HUES6 (cell line): ENCODE results near the gene ZNF385B.

Experiments
- H3K27ac ChIP-seq: 2 replicates; pipeline ENCODE4 v1.7.0; 2013; ENCODE audit warnings: low read depth, mild to moderate bottlenecking, low read length, inconsistent platforms
- H3K27me3 ChIP-seq: 2 replicates; pipeline ENCODE4 v1.6.1; 2013; ENCODE audit warnings: low read length; ENCODE audit not compliant: control insufficient read depth, insufficient read depth
- H3K36me3 ChIP-seq: 2 replicates; pipeline ENCODE4 v1.6.1; 2013; ENCODE audit warnings: low read length; ENCODE audit not compliant: control insufficient read depth, insufficient read depth
- H3K4me1 ChIP-seq: 2 replicates; pipeline ENCODE4 v1.6.1; 2013; ENCODE audit warnings: low read length; ENCODE audit not compliant: control insufficient read depth, insufficient read depth
- H3K4me3 ChIP-seq: 2 replicates; pipeline ENCODE4 v1.5.1; 2013; ENCODE audit warnings: low read depth, low read length
- H3K9ac ChIP-seq: one replicate; pipeline ENCODE4 v1.6.1; 2013; ENCODE audit warnings: mild to moderate bottlenecking, low read length
- H3K9me3 ChIP-seq: 2 replicates; pipeline ENCODE4 v1.6.1; 2013; ENCODE audit warnings: low read depth, low read length; ENCODE audit not compliant: control insufficient read depth, insufficient read depth

Gene ZNF385B

GRCh38 chr2:179745635-179746256, 115.7 kb downstream of the ZNF385B start:
- Histone ChIP-seq H3K36me3 (no peaks in the 10 kb centered on the region), H3K27ac (no peak overlapping the region), H3K4me3 (no peak overlapping the region), H3K9me3 (no peaks in the 10 kb centered on the region), H3K27me3 (no peaks in the 10 kb centered on the region), H3K4me1 (no peaks in the 10 kb centered on the region), H3K9ac (no peak overlapping the region)

DNA sequence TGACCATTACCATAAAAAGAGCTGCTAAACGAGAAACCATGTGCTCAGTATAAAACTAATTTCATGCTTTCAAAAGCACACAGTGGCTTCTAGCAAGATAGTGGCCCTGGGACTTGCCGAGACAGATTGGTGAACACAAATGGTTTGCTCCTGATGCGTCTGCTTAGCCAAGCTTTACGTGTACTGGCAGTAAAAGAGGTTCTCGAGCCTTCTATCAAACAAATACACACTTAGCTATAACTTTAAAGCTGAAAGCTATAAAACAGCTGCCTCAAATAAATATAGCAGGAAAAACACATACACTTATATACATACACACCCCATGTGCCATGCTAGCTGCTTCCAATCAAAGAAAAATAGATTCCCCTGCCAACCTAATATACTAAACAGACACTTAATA, 117.0 kb downstream of the ZNF385B start:
- Histone ChIP-seq H3K9me3 (no peaks in the 10 kb centered on the region), H3K36me3 (no peaks in the 10 kb centered on the region), H3K4me3 (no peak overlapping the region), H3K9ac (no peak overlapping the region), H3K27ac (no peak overlapping the region), H3K4me1 (no peaks in the 10 kb centered on the region), H3K27me3 (no peaks in the 10 kb centered on the region)

- H3K36me3 ChIP-seq: no peaks in the 10 kb centered on the region
- no peaks in the 10 kb centered on the region for H3K9me3 ChIP-seq
- H3K9ac ChIP-seq: no peak overlapping the region
- no peaks in the 10 kb centered on the region for H3K27me3 ChIP-seq
- no peak overlapping the region for H3K27ac ChIP-seq
- H3K4me3 ChIP-seq: no peak overlapping the region
- H3K4me1 ChIP-seq: no peaks in the 10 kb centered on the region
Measured at GRCh38 chr2:179741317-179741716, 120.1 kb downstream of the ZNF385B start.

DNA sequence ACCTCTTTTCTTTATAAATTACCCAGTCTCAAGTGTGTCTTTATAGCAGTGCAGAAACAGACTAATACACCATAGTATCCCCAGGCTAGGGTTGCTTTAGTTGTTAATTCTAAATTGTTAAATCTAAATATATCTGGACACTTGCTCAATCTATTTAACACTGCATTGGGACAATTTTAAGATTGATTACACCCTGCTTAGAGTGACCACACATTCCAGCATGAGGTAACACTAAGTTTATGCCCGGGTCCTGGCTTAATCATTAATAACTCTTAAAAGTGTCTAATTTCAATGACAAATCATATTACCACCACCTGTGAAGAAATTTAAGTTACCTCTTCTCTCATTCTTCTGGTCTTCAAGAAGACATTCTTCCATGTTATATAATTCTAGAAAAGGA, 131.4 kb downstream of the ZNF385B start:
- Histone ChIP-seq H3K9ac (no peak overlapping the region), H3K4me3 (no peak overlapping the region), H3K27me3 (no peaks in the 10 kb centered on the region)

DNA sequence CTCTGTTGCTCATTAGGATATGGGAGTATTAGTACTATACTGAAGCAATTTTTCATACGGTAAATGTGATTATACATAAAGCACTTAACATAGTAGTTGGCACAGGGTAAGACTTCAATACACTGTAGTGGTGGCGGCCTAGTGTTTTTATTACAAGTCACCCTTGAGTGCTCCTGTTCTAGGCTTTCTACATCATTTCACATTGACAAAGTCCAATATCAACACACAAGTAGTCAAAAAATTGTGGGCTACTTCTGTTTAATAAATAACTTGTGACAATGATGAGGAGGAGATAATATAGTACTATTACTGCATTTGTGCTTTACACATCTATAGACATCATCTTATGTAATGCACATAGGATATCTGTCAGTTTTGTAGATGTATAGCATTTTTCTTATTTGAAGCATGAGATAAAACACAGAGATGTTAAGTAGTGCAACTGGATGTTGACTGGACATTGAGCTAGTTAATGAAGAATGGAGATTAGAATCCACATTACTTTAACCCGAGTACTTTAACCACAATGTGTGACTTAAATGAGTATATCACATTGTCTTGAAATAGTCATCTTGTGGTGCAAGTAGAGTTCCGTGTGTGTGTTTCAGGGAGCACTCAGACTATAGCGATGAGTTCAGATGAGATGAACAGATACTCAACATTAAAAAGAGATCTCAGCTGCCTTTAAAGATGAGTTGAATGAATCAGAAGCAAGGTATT, 134.8 kb downstream of the ZNF385B start:
- H3K9me3 ChIP-seq: no peaks in the 10 kb centered on the region
- H3K27me3 ChIP-seq: no peaks in the 10 kb centered on the region
- no peaks in the 10 kb centered on the region for H3K4me1 ChIP-seq
- no peaks in the 10 kb centered on the region for H3K36me3 ChIP-seq
- no peak overlapping the region for H3K27ac ChIP-seq
- H3K9ac ChIP-seq: no peak overlapping the region
- H3K4me3 ChIP-seq: no peak overlapping the region

More for the DNA sequence above, 131.4 kb downstream of the ZNF385B start:
- Histone ChIP-seq H3K4me1 (no peaks in the 10 kb centered on the region), H3K9me3 (no peaks in the 10 kb centered on the region), H3K36me3 (no peaks in the 10 kb centered on the region), H3K27ac (no peak overlapping the region)

- Histone ChIP-seq H3K27ac (no peak overlapping the region), H3K27me3 (no peaks in the 10 kb centered on the region), H3K4me1 (peaks cover 2% of the 10 kb centered on the region; the same call in 1 of the 2 replicates), H3K4me3 (no peak overlapping the region), H3K36me3 (no peaks in the 10 kb centered on the region), H3K9me3 (no peaks in the 10 kb centered on the region), H3K9ac (no peak overlapping the region)
Measured at GRCh38 chr2:179724403-179724802, 137.0 kb downstream of the ZNF385B start.

DNA sequence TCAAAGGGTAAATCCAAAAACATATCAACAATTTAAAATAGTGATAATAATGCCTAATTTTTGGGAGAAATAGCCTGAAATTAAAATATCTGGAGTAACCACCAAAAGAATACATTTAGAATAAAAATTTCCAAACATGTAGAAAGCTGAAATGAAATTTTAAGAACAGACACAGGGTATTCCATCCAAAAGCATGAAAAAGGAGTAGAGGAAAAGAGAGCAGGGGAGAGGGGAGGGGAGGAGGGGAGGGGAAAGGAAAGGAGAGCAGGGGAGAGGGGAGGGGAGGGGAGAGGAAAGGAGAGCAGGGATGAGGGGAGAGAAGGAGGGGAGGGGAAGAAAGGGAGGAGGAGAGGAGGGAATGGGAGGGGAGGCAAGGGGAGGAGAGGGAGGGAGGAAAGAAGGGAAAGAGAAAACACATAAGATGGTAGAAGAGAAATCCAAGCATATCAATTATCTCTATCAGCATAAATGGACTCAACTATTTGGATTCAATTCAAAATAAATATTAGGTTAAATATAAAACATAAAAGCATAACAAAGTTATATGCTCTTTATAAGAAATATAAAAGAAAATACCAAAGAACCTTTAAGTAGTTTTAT, 141.1 kb downstream of the ZNF385B start:
- peaks cover 6% of the 10 kb centered on the region; the same call in 1 of the 2 replicates for H3K4me1 ChIP-seq
- no peaks in the 10 kb centered on the region for H3K9me3 ChIP-seq
- no peak overlapping the region for H3K27ac ChIP-seq
- H3K27me3 ChIP-seq: no peaks in the 10 kb centered on the region
- H3K36me3 ChIP-seq: no peaks in the 10 kb centered on the region
- H3K4me3 ChIP-seq: no peak overlapping the region
- no peak overlapping the region for H3K9ac ChIP-seq

DNA sequence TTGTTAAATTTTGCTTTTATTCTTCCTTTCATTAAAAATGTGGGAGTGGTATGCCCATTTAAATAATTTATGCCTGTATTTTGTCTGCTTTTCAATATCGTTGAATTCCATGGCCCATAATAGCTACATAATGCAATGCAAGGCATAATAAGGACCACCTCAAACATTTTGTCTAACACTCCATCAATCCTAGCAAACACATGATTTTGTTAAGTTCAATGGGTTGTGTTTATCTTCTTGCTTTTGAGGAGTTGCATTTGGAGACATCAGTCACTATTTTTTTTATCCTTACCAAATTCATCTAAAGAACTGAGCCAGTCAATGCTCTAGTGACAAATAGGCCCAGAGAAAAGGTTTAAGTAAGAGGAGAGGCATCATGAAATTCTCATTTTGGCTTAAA, 145.5 kb downstream of the ZNF385B start:
- Histone ChIP-seq H3K9me3 (no peaks in the 10 kb centered on the region), H3K4me3 (no peak overlapping the region), H3K36me3 (no peaks in the 10 kb centered on the region), H3K27ac (no peak overlapping the region), H3K27me3 (no peaks in the 10 kb centered on the region), H3K4me1 (peaks cover 6% of the 10 kb centered on the region; the same call in 1 of the 2 replicates), H3K9ac (no peak overlapping the region)

DNA sequence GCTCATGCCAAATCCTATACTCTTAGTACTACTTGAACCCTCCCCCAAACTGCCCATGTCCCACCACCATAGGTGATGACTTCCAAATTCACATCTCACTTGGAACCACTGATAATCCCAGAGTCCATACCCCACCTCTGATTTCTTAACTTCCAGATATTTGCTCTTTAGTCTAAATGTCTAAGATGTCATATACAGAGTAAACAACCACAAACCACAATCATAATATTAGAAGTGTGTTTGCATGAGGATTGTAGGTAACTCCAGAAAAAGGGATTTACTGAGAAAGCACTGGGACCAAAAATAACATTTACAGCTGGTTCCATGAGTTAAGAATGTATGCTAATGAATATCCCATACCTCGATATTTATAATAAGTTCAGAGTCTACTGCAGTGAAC, 146.2 kb downstream of the ZNF385B start:
- H3K9ac ChIP-seq: no peak overlapping the region
- H3K9me3 ChIP-seq: no peaks in the 10 kb centered on the region
- no peak overlapping the region for H3K4me3 ChIP-seq
- H3K4me1 ChIP-seq: peaks cover 6% of the 10 kb centered on the region; the same call in 1 of the 2 replicates
- no peak overlapping the region for H3K27ac ChIP-seq
- no peaks in the 10 kb centered on the region for H3K36me3 ChIP-seq
- H3K27me3 ChIP-seq: no peaks in the 10 kb centered on the region

DNA sequence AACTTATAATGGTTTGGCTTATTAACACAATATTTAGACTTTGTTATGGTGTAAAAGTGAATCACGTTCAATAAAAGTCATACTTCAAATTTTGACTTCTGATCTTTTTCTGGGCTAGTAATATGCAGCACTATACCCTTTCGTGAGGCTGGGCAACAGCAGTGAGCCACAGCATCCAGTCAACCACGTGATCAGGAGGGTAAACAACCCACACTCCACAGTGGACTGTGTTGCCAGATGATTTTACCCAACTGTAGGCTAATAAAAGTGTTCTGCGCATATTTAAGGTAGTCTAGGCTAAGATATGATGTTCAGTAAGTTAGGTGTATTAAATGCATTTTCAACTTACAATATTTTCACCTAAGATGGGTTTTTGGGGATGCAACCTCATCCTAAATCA, 148.6 kb downstream of the ZNF385B start:
- Histone ChIP-seq H3K36me3 (no peaks in the 10 kb centered on the region), H3K4me3 (no peak overlapping the region), H3K9ac (no peak overlapping the region), H3K4me1 (peaks cover 3% of the 10 kb centered on the region; the same call in 1 of the 2 replicates), H3K27ac (no peak overlapping the region), H3K9me3 (no peaks in the 10 kb centered on the region), H3K27me3 (no peaks in the 10 kb centered on the region)

DNA sequence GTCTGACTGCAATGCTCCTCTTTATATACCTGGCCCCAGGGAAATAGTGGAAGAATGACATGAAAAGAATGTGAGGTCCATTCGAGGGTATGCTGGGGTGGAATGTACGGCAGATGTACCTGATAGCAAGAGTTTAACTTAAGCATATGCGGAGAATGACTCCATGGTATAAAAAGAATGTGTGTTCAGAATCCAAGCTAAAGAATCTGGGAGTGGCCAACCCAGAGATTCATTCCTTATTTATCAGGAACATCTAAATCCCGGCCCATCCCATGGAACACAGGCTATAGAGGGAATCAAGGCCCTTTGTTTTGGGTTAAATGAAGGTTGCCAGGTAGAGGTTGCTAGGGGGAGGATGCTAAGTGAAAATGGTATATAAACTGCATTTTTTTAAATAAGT, 150.0 kb downstream of the ZNF385B start:
- H3K27me3 ChIP-seq: no peaks in the 10 kb centered on the region
- no peak overlapping the region for H3K9ac ChIP-seq
- H3K27ac ChIP-seq: no peak overlapping the region
- peaks cover 3% of the 10 kb centered on the region; the same call in 1 of the 2 replicates for H3K4me1 ChIP-seq
- H3K36me3 ChIP-seq: no peaks in the 10 kb centered on the region
- H3K4me3 ChIP-seq: no peak overlapping the region
- no peaks in the 10 kb centered on the region for H3K9me3 ChIP-seq
